ENCODE results near the gene KNG1. TPM values are rescaled to one million over a fixed set of nuclear protein-coding genes. Genes with fewer than 3 reads are reported as not detected.
A peak's percentile ranks its signal among the peaks of the same experiment; 100 is the strongest.

KNG1 gene
- total RNA-seq, 2 donors from 2014 or later = 0.21 to 0.24 TPM

GRCh38 chr3:186789554-186790260, 72.5 kb downstream of the KNG1 start:
- ATAC-seq (no peak), DNase-seq (no peak)
- intact Hi-C loops (cut with DNase I) = no loop called here

GRCh38 chr3:186790261-186790981, 73.3 kb downstream of the KNG1 start:
- DNase-seq (no peak), ATAC-seq (peak; percentile 33 to 38)
- intact Hi-C loops (cut with DNase I) = no loop called here

Small RNA genes lying within 50 kb of the gene (microRNA-seq; reads per million reads assigned to microRNA genes)
- gene MIR1248 = 2.0 to 4.1 reads per million in 2 donors

Other genes starting within 250 kb of the KNG1 start
- gene CRYGS, start 173.0 kb upstream of the KNG1 start, total RNA-seq = 1 to 10 TPM in 1 of 2 donors, under 1 TPM in 1; 0.94 to 2.0 TPM
- 1 to 10 TPM; 6.8 to 7.8 TPM for gene TBCCD1, start 150.0 kb upstream of the KNG1 start, total RNA-seq
- gene DNAJB11, start 146.6 kb upstream of the KNG1 start, total RNA-seq = 10 to 100 TPM; 43.6 to 52.8 TPM
- under 1 TPM; 0.13 to 0.15 TPM for gene AHSG, start 104.3 kb upstream of the KNG1 start, total RNA-seq
- not detected for gene FETUB, start 77.0 kb upstream of the KNG1 start, total RNA-seq
- under 1 TPM in 1 of 2 donors, not detected in 1; 0.16 TPM for gene HRG, start 51.3 kb upstream of the KNG1 start, total RNA-seq
- 100 to 1,000 TPM; 260 to 342 TPM for gene EIF4A2, start 66.2 kb downstream of the KNG1 start, total RNA-seq
- gene RFC4, start 89.1 kb downstream of the KNG1 start, total RNA-seq = 10 to 100 TPM in 1 of 2 donors, 1 to 10 TPM in 1; 9.6 to 12.0 TPM
- gene ADIPOQ, start 125.4 kb downstream of the KNG1 start, total RNA-seq = 100 to 1,000 TPM; 125 to 192 TPM
- gene ST6GAL1, start 213.2 kb downstream of the KNG1 start, total RNA-seq = 10 to 100 TPM; 46.6 to 67.1 TPM